Stimulated activated CD4-positive, alpha-beta T cell treated with anti-CD3 and anti-CD28 coated beads, Interleukin-12 subunit alpha, Interleukin-12 subunit beta, amount 100 ng/mL, for 48 hours (primary cell): Measurements from ENCODE around the gene HSPA9.

Experiments used
- DNase-seq, 3 donors: peaks; one replicate each; pipeline ENCODE4 v3.0.0-alpha.2; 2020; ENCODE audit warnings: low read depth in 2 of 3, low spot score in 1 of 3

HSPA9 gene

GRCh38 chr5:138564242-138564641, 11.0 kb downstream of the HSPA9 start:
- no peak for DNase-seq

GRCh38 chr5:138563340-138564118, 11.7 kb downstream of the HSPA9 start:
- no peak for DNase-seq

GRCh38 chr5:138560971-138561370, 14.2 kb downstream of the HSPA9 start:
- DNase-seq = no peak

GRCh38 chr5:138559937-138560336, 15.3 kb downstream of the HSPA9 start:
- no peak for DNase-seq

- no peak for DNase-seq
Observed at GRCh38 chr5:138557677-138558076, 17.5 kb downstream of the HSPA9 start.

GRCh38 chr5:138554143-138554542, 21.1 kb downstream of the HSPA9 start:
- DNase-seq = no peak

- DNase-seq = no peak
Observed at GRCh38 chr5:138553437-138554095, 21.6 kb downstream of the HSPA9 start.

- no peak for DNase-seq
Observed at GRCh38 chr5:138552657-138553056, 22.5 kb downstream of the HSPA9 start.

- no peak for DNase-seq
Observed at GRCh38 chr5:138549414-138549813, 25.8 kb downstream of the HSPA9 start.

- DNase-seq = no peak
Observed at GRCh38 chr5:138545919-138546562, 29.2 kb downstream of the HSPA9 start.

GRCh38 chr5:138544181-138545134, 30.7 kb downstream of the HSPA9 start:
- DNase-seq = no peak

GRCh38 chr5:138543730-138544104, 31.5 kb downstream of the HSPA9 start:
- DNase-seq = no peak

GRCh38 chr5:138542956-138543729, 32.1 kb downstream of the HSPA9 start, which contains the start of gene ETF1:
Gene ETF1, minus strand, starts transcription at chr5:138543236. Its CDS starts 318 bp downstream, at chr5:138542918.
- DNase-seq = peak; percentile 99 to 100 (median 99)

- no peak for DNase-seq
Observed at GRCh38 chr5:138542180-138542955, 32.8 kb downstream of the HSPA9 start.

- DNase-seq = no peak
Observed at GRCh38 chr5:138541511-138542179, 33.6 kb downstream of the HSPA9 start.

GRCh38 chr5:138539791-138540190, 35.4 kb downstream of the HSPA9 start:
- no peak for DNase-seq

GRCh38 chr5:138538943-138539627, 36.1 kb downstream of the HSPA9 start:
- DNase-seq = no peak

- DNase-seq = peak in 1 of 3 donors; percentile 14
Observed at GRCh38 chr5:138536665-138537315, 38.4 kb downstream of the HSPA9 start.
